GDM1 (cell line): ENCODE measurements around the gene SIRT2.
"Not testable (repeated sequence)": the region's sequence is repeated elsewhere in the genome, so short reads cannot be mapped to it uniquely, and the experiment has no call there.

Source experiments
- DNase-seq: peaks from one replicate; lab custom pipeline; 2025; lab: John Stamatoyannopoulos, UW

Gene SIRT2

GRCh38 chr19:38867171-38867780, 32.1 kb downstream of the SIRT2 start:
- DNase-seq = no peak

DNA sequence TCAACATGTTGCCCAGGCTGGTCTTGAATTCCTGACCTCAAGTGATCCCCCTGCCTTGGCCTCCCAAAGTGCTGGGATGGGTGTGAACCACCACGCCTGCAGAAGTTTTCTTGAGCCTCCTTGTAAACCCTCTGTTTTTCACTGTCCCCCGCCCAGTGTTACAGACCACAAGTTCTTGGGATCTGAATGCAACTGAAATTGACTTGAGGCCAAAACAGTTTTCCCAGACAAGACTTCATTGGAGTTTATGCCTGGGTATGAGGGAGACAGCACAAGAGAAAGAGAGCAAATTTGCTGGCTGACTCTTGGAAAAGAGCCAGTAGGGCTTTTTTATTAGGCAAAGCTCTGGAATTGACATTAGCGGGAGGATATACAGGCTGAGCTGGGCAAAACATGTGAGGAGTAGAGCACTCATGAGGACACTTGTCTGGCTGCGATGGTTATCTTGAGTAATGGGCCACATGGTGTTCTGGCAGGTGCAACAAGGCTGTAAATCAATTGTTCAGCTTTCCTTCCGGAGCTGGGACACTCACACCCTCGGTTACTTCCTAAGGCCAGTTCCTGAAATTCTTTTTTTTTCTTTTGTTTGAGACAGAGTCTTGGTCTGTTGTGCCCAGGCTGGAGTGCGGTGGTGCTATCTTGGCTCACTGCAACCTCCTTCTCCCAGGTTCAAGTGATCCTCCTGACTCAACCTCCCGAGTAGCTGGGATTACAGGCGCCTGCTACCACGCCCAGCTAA, 36.9 kb downstream of the SIRT2 start:
- DNase-seq = no peak

DNA sequence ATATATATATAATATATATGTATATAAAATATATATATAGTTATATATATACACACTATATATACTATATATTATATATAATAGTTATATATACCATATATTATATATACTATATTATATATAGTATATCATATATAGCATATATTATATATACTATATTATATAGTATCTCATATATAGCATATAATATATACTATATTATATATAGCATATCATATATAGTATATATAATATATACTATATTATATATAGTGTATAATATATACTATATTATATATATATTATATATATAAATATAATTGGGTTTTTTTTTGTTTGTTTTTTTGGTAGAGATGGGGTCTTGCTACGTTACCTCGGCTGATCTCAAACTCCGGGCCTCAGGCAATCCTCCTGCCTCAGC, 38.0 kb downstream of the SIRT2 start:
- no peak for DNase-seq

GRCh38 chr19:38859631-38860204, 39.7 kb downstream of the SIRT2 start:
- not testable (repeated sequence) for DNase-seq

- DNase-seq = no peak
Observed at GRCh38 chr19:38856813-38857212, 42.6 kb downstream of the SIRT2 start.

GRCh38 chr19:38855751-38856150, 43.7 kb downstream of the SIRT2 start:
- not testable (repeated sequence) for DNase-seq

DNA sequence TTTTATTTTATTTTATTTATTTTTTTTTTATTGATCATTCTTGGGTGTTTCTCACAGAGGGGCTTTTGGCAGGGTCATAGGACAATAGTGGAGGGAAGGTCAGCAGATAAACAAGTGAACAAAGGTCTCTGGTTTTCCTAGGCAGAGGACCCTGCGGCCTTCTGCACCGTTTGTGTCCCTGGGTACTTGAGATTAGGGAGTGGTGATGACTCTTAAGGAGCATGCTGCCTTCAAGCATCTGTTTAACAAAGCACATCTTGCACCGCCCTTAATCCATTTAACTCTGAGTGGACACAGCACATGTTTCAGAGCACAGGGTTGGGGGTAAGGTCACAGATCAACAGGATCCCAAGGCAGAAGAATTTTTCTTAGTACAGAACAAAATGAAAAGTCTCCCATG, 44.5 kb downstream of the SIRT2 start:
- not testable (repeated sequence) for DNase-seq

DNA sequence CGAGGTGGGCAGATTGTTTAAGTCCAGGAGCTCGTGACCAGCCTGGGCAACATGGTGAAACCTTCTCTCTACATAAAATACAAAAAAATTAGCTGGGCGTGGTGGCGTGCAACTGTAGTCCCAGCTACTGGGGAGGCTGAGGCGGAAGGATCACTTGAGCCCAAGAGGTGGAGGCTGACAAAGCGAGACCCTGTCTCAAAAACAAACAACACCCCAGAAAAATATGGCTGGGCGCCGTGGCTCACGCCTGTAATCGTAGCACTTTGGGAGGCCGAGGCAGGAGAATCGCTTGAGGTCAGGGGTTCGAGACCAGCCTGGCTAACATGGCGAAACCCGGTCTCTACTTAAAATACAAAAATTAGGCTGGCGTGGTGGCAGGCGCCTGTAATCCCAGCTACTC, 46.2 kb downstream of the SIRT2 start:
- no peak for DNase-seq

DNA sequence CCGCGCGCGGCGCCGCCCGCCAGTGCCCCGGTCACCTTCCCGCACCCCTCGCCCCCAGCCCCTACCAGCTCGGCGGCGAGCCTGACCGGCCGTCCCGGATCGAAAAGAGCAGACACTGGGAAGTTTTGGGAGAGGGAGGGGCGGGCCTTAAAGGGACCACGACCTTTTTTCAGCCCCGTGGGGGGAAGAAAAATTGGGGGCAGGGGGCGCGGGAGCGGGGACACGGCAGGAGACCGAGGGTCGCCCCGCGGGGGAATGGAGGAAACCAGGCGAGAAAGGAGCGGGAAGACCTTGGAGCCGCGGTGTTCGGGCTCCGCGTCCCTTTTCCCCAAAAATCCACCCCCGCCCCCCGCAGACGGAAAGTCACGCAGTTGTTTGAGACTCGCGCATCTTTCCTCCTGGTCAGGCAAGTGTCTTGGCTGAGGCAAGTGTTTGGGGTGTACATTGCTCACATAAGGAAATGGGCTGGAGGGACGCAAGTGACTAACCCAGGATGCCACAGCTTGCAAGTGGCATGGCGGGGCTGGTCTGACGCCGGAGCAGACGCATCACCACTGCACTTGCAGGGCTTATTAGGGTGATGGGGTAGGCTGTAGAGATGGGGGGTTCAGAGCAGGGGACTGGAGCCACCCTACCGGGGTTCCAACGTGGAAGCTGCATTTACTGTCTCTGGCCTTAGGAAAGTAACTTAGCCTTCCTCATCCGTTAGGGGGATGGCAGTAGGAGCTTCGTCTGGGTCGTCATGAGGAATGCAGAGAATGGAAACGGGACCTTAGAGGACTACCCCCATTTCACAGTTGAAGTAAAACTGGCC, 47.0 kb downstream of the SIRT2 start:
- DNase-seq = no peak

- DNase-seq = peak; percentile 89
Observed at GRCh38 chr19:38851622-38852230, 47.7 kb downstream of the SIRT2 start.

DNA sequence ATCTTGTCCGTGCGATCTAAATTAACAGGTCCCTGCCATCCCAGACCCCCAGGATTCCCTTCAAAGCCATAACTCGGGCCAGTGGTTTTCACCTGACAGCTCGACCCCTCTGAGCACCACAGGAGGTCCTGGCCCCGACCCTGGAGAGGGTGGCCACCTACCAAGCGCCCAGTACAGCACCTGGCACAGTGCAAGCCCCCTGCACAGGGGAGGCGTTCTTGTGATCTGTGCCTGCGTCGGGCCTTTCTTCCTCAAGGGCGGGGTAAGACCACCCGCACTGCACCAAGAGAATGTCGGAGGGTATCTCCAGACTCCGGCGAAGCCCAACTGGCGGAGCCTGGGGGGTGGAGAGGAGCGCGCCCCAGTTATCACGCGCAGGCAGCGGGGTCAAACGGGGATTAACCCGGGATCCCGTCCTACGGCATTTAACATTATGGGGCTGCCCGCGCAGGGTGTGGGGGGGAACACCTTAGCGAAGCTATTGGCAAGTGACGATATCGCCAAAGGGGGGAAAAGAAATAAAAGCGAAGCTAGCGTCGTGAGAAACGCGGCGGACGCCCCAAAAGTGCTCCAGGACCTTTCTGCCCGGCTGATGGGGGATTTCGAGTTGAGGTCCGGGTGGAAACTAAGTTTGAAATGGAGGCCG, 48.3 kb downstream of the SIRT2 start:
- DNase-seq = no peak

- DNase-seq = no peak
Observed at GRCh38 chr19:38850436-38850975, 48.9 kb downstream of the SIRT2 start.

GRCh38 chr19:38849860-38850435, 49.5 kb downstream of the SIRT2 start, which contains the start of gene HNRNPL:
HNRNPL (minus strand) TSS chr19:38849986; CDS start chr19:38849966, 20 bp downstream.
- DNase-seq = peak; percentile 100

- peak; percentile 93 for DNase-seq
Observed at GRCh38 chr19:38849147-38849859, 50.1 kb downstream of the SIRT2 start.

DNA sequence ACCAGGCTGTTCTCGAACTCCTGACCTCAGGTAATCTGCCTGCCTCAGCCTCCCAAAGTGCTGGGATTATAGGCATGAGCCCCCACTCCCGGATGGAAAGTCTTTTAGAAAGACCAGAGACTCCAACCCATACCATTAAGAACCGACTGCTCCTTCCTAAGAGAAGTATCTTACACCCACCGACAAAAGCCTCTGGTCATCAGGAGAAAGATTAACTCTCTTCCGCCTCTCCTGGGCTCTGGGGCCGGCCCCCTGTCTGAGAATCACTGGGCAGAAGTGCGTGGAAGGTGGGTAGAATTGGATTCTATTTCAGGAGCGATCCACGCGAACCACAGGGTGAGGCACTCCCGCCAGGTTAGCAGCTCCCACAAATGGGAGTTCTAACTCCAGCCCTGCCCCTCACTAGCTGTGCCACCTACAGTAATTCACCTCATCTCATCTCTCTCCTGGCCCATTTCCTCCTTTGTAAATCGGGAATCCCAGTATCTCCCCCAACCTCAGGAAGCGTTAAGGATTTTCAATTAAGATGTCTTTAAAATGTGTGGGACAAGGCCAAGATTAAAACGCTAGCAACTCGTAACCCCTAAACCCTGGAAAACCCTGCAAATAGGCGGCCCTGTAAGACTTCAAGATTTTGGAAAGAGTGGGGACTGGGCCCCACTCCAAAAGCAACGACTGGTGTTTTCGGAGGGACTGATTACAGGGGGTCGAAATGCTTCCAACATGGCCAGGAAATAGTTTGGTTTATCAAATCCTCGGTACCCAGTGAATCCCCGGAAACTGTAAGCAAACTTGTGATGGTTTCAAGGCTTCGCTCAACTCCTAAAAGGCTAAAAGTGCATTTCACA, 50.9 kb downstream of the SIRT2 start:
- DNase-seq = no peak

DNA sequence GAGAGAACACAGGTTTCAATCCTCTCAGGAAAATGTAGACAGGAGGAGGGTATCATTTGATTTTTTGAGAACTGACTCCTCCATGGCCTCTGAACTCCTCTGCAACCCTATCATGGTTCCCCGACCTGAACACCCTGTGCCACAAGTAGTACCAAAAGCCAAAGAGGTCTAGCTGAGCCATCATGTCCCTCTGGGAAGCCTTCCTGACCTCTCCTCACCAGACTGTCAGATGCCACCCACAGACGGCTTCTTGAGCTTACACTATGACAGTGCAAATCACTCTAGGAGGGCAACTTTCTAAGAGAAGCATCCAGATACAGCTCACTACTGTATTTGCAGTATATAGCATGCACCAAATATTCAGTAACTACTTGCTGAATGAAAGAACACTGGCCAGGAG, 53.3 kb downstream of the SIRT2 start:
- DNase-seq = no peak

DNA sequence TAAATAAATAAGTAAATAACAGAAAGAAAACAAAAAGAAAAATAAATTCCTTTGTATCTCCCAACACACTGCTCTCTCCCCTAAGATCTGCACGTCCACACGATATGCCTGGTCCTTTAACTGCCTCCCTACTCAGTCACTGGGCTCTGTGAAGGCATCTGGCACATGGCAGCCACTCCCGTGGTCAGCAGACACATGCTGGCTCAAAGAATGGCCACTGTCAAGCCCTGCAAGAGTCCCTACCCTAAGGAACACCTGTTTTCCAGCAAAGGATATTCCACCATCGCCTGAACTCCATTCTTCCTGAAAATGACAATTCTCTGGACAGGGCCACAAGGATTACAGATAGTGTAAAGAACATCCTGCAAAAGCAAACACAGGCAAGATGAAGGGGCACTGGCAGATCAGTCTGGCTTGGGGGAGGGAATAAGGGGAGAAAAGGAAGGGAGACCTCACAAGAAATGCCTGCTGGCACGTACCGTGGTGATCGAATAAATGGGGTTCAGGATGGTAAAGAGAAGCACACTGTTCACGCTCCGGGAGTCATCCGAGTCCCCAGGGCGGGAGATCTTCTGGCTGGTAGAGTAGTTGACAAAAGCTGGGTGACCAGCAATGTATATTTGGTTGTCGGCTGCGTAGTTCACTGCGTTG, 53.9 kb downstream of the SIRT2 start:
- no peak for DNase-seq

GRCh38 chr19:38844093-38844686, 55.2 kb downstream of the SIRT2 start:
- no peak for DNase-seq
